Hepatocyte (in vitro differentiated cells): ENCODE measurements around the gene ARFGAP1. TPM values are rescaled to one million over a fixed set of nuclear protein-coding genes. Genes with fewer than 3 reads are reported as not detected.

Experiments
- DNase-seq: peaks from one replicate; pipeline ENCODE4 v3.0.0-alpha.2; 2016; ENCODE audit warnings: low spot score
- H2AFZ ChIP-seq: fragments of 200-600 bp; sonication (generic); 2 replicates; pipeline ENCODE4 v1.6.0; 2016; ENCODE audit warnings: antibody characterized with exemption, mild to moderate bottlenecking
- H3K27ac ChIP-seq: fragments of 200-600 bp; sonication (generic); 2 replicates; pipeline ENCODE4 v1.5.1; 2016; ENCODE audit warnings: mild to moderate bottlenecking
- H3K27me3 ChIP-seq: fragments of 200-600 bp; sonication (generic); 2 replicates; pipeline ENCODE4 v1.6.1; 2016
- H3K36me3 ChIP-seq: fragments of 200-600 bp; sonication (generic); replicated peaks from 2 replicates; pipeline ENCODE4 v1.5.1; 2016; ENCODE audit warnings: low read depth; ENCODE audit not compliant: insufficient read depth
- H3K4me1 ChIP-seq: fragments of 200-600 bp; sonication (generic); 2 replicates; pipeline ENCODE4 v1.5.1; 2016; ENCODE audit warnings: mild to moderate bottlenecking, moderate library complexity; ENCODE audit not compliant: insufficient read depth
- H3K4me2 ChIP-seq: fragments of 200-600 bp; sonication (generic); 2 replicates; pipeline ENCODE4 v1.6.0; 2016
- H3K4me3 ChIP-seq: fragments of 200-600 bp; sonication (generic); 2 replicates; pipeline ENCODE4 v1.5.1; 2016; ENCODE audit warnings: mild to moderate bottlenecking
- H3K79me2 ChIP-seq: fragments of 200-600 bp; sonication (generic); 2 replicates; pipeline ENCODE4 v1.6.0; 2017; ENCODE audit warnings: mild to moderate bottlenecking
- H3K9me2 ChIP-seq: fragments of 200-600 bp; sonication (generic); replicated peaks from 2 replicates; pipeline ENCODE4 v1.6.0; 2017; ENCODE audit warnings: mild to moderate bottlenecking; ENCODE audit not compliant: insufficient read depth
- H3K9me3 ChIP-seq: fragments of 200-600 bp; sonication (generic); 2 replicates; pipeline ENCODE4 v1.5.1; 2016; ENCODE audit warnings: low read depth, mild to moderate bottlenecking
- H4K20me1 ChIP-seq: fragments of 200-600 bp; sonication (generic); 2 replicates; pipeline ENCODE4 v1.6.0; 2016; ENCODE audit warnings: mild to moderate bottlenecking; ENCODE audit not compliant: insufficient read depth, poor library complexity, severe bottlenecking
- EZH2 ChIP-seq: fragments of 200-600 bp; sonication (generic); IDR thresholded peaks from 2 replicates; pipeline ENCODE4 v1.6.1; 2016; ENCODE audit warnings: antibody characterized with exemption, mild to moderate bottlenecking, borderline replicate concordance
- EZH2phosphoT487 ChIP-seq: fragments of 200-600 bp; sonication (generic); IDR thresholded peaks from one replicate; pipeline ENCODE4 v1.6.1; 2018; ENCODE audit warnings: antibody characterized with exemption, mild to moderate bottlenecking, low read depth, moderate library complexity; ENCODE audit not compliant: unreplicated experiment, severe bottlenecking
- WGBS: methylation state at CpG from one replicate; pipeline ENCODE4 v1.1.6; 2016; ENCODE audit warnings: low lambda C conversion rate; ENCODE audit errors: missing lambda C conversion rate; 5-methylcytosine and 5-hydroxymethylcytosine counted together
- polyA plus RNA-seq: library from polyadenylated mRNA; unstranded; fragments of >200 nt; fragmentation: Nextera tagmentation; extraction: Ambion mirVana; gene quantifications from 2 replicates; pipeline ENCODE4 v1.2.1, GENCODE V29; 2016
- total RNA-seq: library from RNA; depleted of rRNA; stranded (reverse); fragments of >200 nt; gene quantifications from 2 replicates; pipeline ENCODE4 v1.2.3, GENCODE V29; 2014
- TF ChIP-seq, protein P1 (sequence below): fragments of 200-600 bp; sonication (generic); IDR thresholded peaks from 2 replicates; pipeline ENCODE4 v1.5.1; 2016; ENCODE audit warnings: antibody characterized with exemption, mild to moderate bottlenecking; ENCODE audit not compliant: poor library complexity

ARFGAP1 gene
- total and polyA plus RNA-seq, 2 experiments from 2014 or later, result 78.2 to 99.0 TPM

DNA sequence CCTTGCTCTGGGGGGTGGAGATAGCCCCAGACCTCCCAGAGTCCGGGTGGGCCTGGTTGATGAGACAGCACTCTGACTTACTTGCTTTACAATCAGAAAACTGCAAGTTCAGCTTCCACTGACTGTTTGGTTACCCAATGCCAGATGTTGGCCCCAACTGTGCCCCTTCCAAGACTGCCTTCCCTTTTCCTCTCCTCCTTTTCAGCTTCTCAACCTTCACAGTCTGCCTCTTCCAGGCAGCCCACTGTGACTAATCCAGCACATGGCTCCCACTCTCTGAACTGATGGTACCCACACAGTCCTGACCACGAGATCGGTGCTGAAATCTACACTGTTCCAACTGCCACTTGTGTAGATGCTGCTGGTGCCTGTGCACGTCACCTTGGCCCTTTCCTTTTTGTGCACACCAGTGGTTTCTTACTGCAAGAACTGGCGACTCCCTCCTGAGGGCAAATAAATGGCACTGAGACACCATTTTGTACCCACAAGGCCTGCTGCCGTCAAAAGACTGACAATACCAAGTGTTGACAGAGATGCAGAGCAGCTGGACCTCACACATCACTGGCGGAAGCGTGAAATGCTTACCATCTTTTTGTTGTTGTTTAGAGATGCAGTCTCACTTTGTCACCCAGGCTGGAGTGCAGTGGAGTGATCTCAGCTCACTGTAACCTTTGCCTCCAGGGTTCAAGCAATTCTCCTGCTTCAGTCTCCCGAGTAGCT, 1.8 kb upstream of the ARFGAP1 start:
- WGBS, result 92% methylated on average over 9 of the region's 9 CpGs
- Histone ChIP-seq H2AFZ (no peak overlapping the region), H3K36me3 (no peaks in the 10 kb centered on the region), H3K27ac (no peak overlapping the region), H4K20me1 (peaks cover 22% of the 10 kb centered on the region), H3K9me2 (no peaks in the 10 kb centered on the region), H3K79me2 (peaks cover 45% of the 10 kb centered on the region), H3K4me2 (no peak overlapping the region), H3K4me1 (peaks cover 24% of the 10 kb centered on the region), H3K4me3 (no peak overlapping the region), H3K27me3 (no peaks in the 10 kb centered on the region), H3K9me3 (no peaks in the 10 kb centered on the region)
- no peak for DNase-seq
- TF ChIP-seq, protein P1, sequence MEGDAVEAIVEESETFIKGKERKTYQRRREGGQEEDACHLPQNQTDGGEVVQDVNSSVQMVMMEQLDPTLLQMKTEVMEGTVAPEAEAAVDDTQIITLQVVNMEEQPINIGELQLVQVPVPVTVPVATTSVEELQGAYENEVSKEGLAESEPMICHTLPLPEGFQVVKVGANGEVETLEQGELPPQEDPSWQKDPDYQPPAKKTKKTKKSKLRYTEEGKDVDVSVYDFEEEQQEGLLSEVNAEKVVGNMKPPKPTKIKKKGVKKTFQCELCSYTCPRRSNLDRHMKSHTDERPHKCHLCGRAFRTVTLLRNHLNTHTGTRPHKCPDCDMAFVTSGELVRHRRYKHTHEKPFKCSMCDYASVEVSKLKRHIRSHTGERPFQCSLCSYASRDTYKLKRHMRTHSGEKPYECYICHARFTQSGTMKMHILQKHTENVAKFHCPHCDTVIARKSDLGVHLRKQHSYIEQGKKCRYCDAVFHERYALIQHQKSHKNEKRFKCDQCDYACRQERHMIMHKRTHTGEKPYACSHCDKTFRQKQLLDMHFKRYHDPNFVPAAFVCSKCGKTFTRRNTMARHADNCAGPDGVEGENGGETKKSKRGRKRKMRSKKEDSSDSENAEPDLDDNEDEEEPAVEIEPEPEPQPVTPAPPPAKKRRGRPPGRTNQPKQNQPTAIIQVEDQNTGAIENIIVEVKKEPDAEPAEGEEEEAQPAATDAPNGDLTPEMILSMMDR, result no peak
- TF ChIP-seq EZH2 (no peak), EZH2phosphoT487 (no peak)

DNA sequence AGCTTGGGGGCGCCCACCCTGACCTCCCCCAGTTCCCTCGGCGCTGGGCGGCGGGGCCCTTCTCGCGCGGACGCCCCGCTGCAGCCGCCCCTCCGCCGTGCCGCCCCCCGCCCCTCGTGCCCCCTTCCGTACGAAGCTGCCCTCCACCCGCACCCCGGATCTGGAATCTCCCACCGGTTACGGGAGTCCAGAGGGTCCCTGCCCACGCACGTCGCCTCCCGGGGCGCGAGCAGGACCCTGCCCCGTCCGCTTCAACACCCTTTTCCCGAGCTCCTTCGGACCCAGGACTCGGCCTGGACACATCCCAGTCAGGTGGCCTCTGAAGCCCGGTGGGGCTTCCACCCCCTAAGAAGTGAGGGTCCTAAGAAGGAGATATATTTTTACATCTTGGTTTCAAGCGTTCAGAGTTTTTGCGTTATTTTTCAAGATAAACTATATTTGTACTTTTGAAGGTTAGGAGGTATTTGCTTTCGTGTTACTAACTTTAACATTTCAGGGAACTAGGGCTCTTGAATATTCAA, 506 bp downstream of the ARFGAP1 start:
- Histone ChIP-seq H3K79me2 (peaks cover 59% of the 10 kb centered on the region), H2AFZ (no peak overlapping the region), H3K27ac (peak overlapping the region; percentile 57), H3K4me1 (peaks cover 21% of the 10 kb centered on the region), H3K9me3 (no peaks in the 10 kb centered on the region), H3K4me2 (peak overlapping the region; percentile 86), H3K4me3 (peak overlapping the region; percentile 83), H3K36me3 (no peaks in the 10 kb centered on the region), H4K20me1 (peaks cover 38% of the 10 kb centered on the region), H3K27me3 (no peaks in the 10 kb centered on the region), H3K9me2 (no peaks in the 10 kb centered on the region)
- WGBS, result 3% methylated on average over 19 of the region's 37 CpGs
- TF ChIP-seq, protein P1, result no peak
- TF ChIP-seq EZH2phosphoT487, result no peak
- no peak for TF ChIP-seq EZH2
- no peak for DNase-seq

DNA sequence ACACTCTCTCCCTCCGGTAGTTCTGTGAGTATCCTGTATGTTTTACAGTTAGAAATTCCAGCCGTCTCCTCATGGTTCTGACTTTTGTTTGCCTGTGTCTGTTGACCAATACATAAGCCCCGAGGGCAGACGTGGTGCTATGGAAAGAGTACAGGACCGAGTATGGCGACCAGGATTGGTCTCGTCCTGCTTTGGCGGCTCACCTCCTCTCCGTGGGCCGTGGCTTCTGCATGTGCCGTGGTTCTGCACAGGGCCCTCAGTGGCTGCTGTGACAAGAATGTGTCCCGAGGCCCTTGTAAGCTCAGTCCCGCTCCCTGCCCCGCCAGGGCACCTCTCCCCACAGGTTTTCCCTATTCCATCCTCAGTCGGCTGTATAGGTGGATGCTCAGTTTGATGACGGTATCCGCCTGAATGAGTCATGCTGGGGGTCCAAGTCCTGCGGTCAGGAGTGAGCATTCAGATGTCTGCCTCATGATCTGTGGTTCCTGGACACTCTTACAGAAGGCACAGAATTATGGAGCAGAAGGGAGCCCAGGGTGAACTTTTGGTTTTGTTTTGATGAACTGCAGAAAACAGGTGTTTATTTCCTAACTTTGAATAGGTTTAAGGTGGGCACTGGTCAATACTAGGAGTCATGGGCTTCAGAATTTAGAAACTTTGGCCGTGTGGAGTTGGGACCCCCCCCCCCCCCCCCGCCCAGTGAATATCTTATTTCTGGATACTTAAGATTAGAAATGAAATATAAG, 1.2 kb downstream of the ARFGAP1 start:
- 37% methylated on average over 20 of the region's 20 CpGs for WGBS
- peaks cover 38% of the 10 kb centered on the region for H4K20me1 ChIP-seq
- H3K4me2 ChIP-seq, result peak overlapping the region; percentile 86
- H3K27ac ChIP-seq, result peak overlapping the region; percentile 57
- no peaks in the 10 kb centered on the region for H3K36me3 ChIP-seq
- TF ChIP-seq, protein P1, result no peak
- no peak for TF ChIP-seq EZH2
- no peak for TF ChIP-seq EZH2phosphoT487
- H3K4me3 ChIP-seq, result peak overlapping the region; percentile 83
- no peaks in the 10 kb centered on the region for H3K9me2 ChIP-seq
- peaks cover 59% of the 10 kb centered on the region for H3K79me2 ChIP-seq
- H3K9me3 ChIP-seq, result no peaks in the 10 kb centered on the region
- no peaks in the 10 kb centered on the region for H3K27me3 ChIP-seq
- H3K4me1 ChIP-seq, result peaks cover 15% of the 10 kb centered on the region
- peak; percentile 74 for DNase-seq
- H2AFZ ChIP-seq, result no peak overlapping the region
